Measurements from ENCODE around the gene TYR.
A peak's percentile ranks its signal among the peaks of the same experiment; 100 is the strongest.
"Not testable (repeated sequence)": the region's sequence is repeated elsewhere in the genome, so short reads cannot be mapped to it uniquely, and the experiment has no call there.

The TYR gene

GRCh38 chr11:89273220-89273619 is 95.5 kb downstream of the TYR start:
- not testable (repeated sequence) for DNase-seq

GRCh38 chr11:89275966-89276365 is 98.3 kb downstream of the TYR start:
- no peak for DNase-seq

DNA sequence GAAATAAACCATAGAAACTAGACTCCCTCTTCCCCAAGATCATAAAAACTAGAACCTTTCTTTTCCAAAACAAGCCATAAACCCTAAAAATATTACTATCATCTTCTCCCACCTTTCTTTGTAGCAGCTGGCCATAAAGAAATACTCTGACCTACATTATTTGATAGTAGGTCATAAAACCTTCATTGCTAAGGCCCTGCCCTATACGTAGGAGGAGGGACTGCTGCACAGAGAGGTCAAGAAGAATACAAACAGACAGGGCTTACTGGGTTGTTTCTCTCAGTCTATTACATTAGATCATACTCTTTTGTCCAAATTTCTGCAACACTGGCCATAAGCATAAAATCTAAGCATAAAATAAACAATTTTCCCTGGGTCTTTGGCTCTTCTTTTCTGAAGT is 101.5 kb downstream of the TYR start:
- DNase-seq = no peak

- not testable (repeated sequence) for DNase-seq
These were observed 103.5 kb downstream of the TYR start for GRCh38 chr11:89281032-89281677.

GRCh38 chr11:89286601-89287000 is 108.9 kb downstream of the TYR start:
- not testable (repeated sequence) for DNase-seq

DNA sequence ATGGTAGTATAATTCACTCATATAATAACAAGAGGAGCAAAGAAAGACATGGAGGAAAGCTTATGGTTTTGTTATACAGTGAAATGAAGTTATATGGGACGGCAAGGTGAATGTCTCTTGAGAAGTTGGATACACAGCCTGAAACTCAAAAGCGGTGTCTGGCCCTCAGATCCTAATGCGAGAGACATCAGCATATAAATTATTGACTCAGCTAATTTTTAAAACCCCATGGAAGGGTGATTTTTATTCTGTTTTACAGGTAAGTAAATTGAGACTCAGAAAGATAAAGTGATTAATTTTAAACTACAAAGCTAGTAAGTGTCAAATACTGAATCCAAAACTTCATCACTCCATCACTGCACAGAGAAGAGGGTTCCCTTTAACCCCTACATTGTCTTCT is 110.3 kb downstream of the TYR start:
- not testable (repeated sequence) for DNase-seq

- DNase-seq = no peak
These were observed 116.4 kb downstream of the TYR start for GRCh38 chr11:89293965-89294679.

DNA sequence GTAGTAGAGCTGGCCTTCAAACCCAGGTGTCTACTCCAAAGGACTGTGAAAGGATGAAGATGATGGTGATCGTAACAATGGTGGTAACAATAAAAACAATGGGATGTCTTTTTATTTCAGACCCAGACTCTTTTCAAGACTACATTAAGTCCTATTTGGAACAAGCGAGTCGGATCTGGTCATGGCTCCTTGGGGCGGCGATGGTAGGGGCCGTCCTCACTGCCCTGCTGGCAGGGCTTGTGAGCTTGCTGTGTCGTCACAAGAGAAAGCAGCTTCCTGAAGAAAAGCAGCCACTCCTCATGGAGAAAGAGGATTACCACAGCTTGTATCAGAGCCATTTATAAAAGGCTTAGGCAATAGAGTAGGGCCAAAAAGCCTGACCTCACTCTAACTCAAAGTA is 117.3 kb downstream of the TYR start:
- DNase-seq = not testable (repeated sequence)

DNA sequence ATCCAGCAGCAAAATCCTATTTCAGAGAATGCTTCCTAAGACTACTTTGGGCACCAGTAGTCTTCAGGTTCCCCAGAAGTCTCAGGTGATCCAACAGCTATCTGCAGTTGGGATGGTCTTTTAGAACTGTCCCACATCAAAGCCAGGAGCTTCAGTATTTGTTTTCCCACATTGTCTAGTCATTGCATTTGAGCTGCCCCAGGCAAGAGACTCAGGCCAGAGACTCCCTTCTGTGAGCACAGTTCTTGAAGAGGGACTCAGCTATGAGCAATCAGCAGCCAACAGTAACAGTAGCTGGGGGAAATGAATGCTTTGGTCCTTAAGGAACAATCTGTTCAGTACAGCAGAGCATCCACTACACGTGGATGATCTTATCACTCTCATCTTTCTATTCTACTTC is 125.4 kb downstream of the TYR start:
- not testable (repeated sequence) for DNase-seq

- not testable (repeated sequence) for DNase-seq
These were observed 130.6 kb downstream of the TYR start for GRCh38 chr11:89308272-89308671.

DNA sequence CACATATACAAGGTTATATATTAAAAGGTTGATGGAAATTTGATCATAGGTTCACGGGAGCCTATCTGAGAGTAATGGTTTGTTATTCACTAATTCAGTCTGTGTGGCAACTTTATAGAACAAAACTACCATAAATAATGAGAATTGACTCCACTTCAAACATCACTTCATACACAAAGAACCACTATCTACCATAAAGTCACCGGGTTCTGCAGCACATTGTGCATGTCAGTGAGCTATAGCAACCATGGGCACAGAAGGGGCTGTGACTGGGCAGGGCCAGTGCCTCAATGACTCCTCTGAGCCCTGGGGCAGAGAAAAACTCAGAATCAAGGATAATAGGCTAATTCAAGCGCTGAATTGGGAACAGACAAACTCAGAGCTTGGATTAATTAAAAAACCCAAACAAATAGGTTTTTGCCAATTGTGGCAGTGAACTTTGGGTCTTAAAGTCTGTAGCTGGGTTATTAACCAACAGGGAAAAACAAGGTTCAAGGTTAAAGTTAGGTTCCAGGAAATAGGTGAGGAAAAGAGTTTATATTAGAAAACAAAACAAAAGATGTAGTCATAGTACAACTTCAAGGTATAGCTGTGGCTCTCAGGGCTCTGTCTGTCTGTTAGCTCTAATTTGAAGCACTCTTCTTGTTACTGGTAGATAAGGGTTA is 131.8 kb downstream of the TYR start:
- not testable (repeated sequence) for DNase-seq

DNA sequence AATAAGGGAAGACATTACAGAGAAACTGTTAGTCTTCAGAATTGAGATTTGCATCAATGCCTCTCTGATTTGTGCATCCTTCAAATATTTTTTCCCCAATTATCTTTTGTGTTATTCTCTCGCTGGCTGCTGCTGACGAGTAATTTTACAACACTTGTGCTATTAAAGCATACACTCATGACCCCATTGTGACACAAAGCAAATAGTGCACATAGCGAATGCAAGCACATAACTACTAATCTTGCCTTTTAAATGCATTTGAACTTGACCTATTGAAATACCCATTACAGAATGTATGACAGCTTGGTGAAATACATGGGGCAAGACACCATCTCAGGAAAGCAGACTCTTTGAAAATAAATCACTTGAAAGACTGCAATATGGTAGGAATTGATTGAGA is 132.9 kb downstream of the TYR start:
- not testable (repeated sequence) for DNase-seq

DNA sequence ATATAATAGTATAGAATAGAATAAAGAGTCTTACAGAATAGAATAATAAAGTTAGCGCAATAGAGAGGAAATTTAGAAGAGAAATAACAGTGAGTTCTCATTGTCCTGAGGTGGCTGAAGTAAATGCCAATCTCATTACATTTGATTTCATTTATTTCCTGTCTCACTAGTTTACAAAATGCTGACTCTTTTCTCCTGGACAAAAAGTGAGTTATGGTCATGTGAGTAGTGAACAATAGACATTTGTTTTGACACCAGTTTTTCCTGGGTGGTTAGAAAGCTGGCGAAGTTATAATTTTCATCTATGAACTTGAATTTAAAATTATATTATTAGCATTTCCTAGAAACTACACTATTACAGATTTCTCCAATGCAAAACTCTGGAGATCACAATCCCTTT is 143.7 kb downstream of the TYR start:
- DNase-seq = no peak

GRCh38 chr11:89327885-89328284 is 150.2 kb downstream of the TYR start:
- DNase-seq = no peak

DNA sequence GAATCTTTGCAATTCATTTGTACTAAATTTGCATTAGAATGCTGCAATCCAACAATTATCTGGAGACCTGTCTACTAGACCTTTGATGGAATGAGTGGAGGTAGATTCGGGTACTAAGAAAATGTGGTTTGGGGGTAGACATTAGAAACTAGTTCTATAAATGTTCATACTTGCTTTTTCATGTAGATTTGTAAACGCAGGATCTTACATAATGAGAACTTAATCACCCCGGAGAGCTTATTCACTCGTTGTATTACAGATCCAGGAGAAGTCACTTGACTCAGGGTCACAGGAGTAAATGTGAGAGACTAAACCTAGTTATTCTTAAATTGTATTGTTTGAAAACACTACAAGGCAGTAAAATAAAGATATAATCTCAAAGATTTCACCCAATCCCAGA is 154.3 kb downstream of the TYR start:
- DNase-seq = not testable (repeated sequence)

DNA sequence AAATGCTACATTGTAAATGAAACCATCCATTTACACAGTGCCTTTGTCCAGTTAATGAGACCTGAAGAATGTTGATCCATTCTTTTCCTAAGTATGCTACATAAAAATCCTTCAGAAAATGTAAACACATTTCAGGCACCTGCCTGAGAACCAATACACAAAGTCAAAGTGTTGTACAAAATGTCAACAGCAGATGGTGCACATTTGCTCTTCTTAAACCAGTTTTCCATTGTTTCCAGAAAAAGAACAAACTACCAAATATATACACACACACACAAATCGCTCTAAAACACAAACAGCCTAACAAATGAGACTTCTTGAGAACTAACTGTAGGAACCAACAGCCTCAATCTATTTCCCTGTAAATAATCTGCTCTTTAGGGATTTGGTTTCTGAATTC is 156.0 kb downstream of the TYR start:
- peak; percentile 25 for DNase-seq

- DNase-seq = not testable (repeated sequence)
These were observed 159.5 kb downstream of the TYR start for GRCh38 chr11:89337100-89337650.

DNA sequence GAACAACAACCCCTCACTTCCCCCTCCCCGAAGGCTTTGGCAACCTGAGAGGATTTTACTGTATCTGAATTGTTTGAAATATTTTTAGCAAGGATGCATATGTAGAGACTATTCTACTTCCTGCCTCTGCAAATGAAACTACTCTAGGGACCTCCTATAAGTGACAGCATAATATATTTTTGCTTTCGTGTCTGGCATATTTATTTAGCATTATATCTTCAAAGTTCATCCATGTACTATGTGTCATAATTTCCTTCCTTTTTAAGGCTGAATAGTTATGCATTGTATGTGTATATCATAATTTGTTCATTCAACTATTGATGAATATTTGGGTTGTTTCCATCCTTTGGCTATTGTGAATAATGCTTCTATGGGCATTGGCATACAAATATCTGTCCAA is 160.4 kb downstream of the TYR start:
- DNase-seq = not testable (repeated sequence)

DNA sequence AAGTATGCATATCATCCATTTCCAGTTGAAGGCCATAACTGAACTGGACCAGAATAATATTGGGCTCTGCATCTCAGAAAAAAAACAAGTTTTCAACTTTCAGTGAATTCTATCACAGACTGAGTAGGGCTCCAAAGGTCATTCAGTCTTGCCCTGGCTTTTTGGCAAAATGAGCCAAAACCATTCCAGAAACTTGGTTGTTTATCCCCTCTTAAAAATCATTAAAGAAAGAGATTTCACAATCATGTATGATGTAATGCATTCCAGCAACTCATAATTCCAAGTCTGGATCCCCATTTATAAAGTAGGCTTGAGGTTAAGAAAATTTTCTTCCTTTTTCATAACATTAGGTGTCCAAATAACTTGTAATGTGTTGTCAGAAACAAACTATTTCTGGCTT is 162.8 kb downstream of the TYR start:
- not testable (repeated sequence) for DNase-seq

GRCh38 chr11:89342880-89343572 is 165.4 kb downstream of the TYR start:
- not testable (repeated sequence) for DNase-seq
